B cell (primary cell): ENCODE data around the gene HINFP. TPM values are rescaled to one million over a fixed set of nuclear protein-coding genes. Genes with fewer than 3 reads are reported as not detected.

Source experiments
- ATAC-seq: fragments of 200-7000 bp; cut with Tn5 transposase; one replicate; pipeline ENCODE4 v1.10.0; 2021; ENCODE audit warnings: low read depth, mild to moderate bottlenecking, moderate number of reproducible peaks, moderate library complexity
- CTCF ChIA-PET: fragments of 350-600 bp; sonication (Branson Sonifier 250); formaldehyde crosslinking; loops from one replicate; lab custom pipeline; 2021; ENCODE audit warnings: antibody characterized with exemption, inconsistent platforms; lab: Charles Lee
- POLR2A ChIA-PET: fragments of 350-600 bp; sonication (Branson Sonifier 250); formaldehyde crosslinking; loops from one replicate; lab custom pipeline; 2021; ENCODE audit warnings: antibody characterized with exemption; lab: Charles Lee
- DNase-seq: peaks from one replicate; pipeline ENCODE4 v3.0.0; 2013
- H2AFZ ChIP-seq: 2 replicates; pipeline ENCODE4 v1.6.1; 2012; ENCODE audit warnings: mild to moderate bottlenecking, low read depth, low read length; ENCODE audit not compliant: insufficient read depth, poor library complexity, severe bottlenecking
- H3K27ac ChIP-seq, 2 donors: 1 replicate in 1 of 2; 2 replicates in 1 of 2; pipeline ENCODE4 v1.5.1; 2012 to 2013; ENCODE audit warnings: low read length in 2 of 2, mild to moderate bottlenecking in 2 of 2, moderate library complexity in 1 of 2
- H3K27me3 ChIP-seq, 4 experiments: fragments of 200-600 bp in 1 of 4; sonication (generic) in 1 of 4; replicated peaks in 1 of 4; 1 replicate in 2 of 4; 2 replicates in 2 of 4; pipeline versions ENCODE4 v1.6.1 to v1.7.0; 2013 to 2016; ENCODE audit warnings: low read length in 3 of 4, mild to moderate bottlenecking in 2 of 4, mixed read lengths in 1 of 4, moderate library complexity in 1 of 4; ENCODE audit not compliant: insufficient read depth in 4 of 4, control insufficient read depth in 3 of 4; ENCODE audit errors: control extremely low read depth in 1 of 4
- H3K36me3 ChIP-seq, 2 experiments: replicated peaks in 1 of 2; 1 replicate in 1 of 2; 2 replicates in 1 of 2; pipeline versions ENCODE4 v1.6.1 to v1.7.1; 2013; ENCODE audit warnings: low read length in 1 of 2; ENCODE audit not compliant: insufficient read depth in 2 of 2, control insufficient read depth in 1 of 2; ENCODE audit errors: control extremely low read depth in 1 of 2, extremely low read depth in 1 of 2
- H3K4me1 ChIP-seq, 2 donors: fragments of 200-600 bp in 1 of 2; sonication (generic) in 1 of 2; 1 replicate in 1 of 2; 2 replicates in 1 of 2; pipeline versions ENCODE4 v1.5.1 to v1.6.1; 2013 to 2017; ENCODE audit warnings: low read length in 2 of 2; ENCODE audit not compliant: control insufficient read depth in 2 of 2, insufficient read depth in 2 of 2
- H3K4me2 ChIP-seq: replicated peaks from 2 replicates; pipeline ENCODE3; 2012; ENCODE audit warnings: mild to moderate bottlenecking, low read depth, low read length; ENCODE audit not compliant: poor library complexity, severe bottlenecking
- H3K4me3 ChIP-seq, 5 experiments: fragments of 200-600 bp in 1 of 5; sonication (generic) in 1 of 5; 1 replicate in 3 of 5; 2 replicates in 2 of 5; pipeline versions ENCODE4 v1.5.1 to v1.7.0; 2011 to 2016; ENCODE audit warnings: low read length in 4 of 5, mild to moderate bottlenecking in 4 of 5, low read depth in 2 of 5, control low read depth in 1 of 5, moderate library complexity in 1 of 5; ENCODE audit not compliant: insufficient read depth in 1 of 5; ENCODE audit errors: control extremely low read depth in 1 of 5, extremely low read depth in 1 of 5
- H3K79me2 ChIP-seq: fragments of 200-600 bp; sonication (generic); one replicate; pipeline ENCODE4 v1.6.0; 2016; ENCODE audit warnings: low read length; ENCODE audit not compliant: control insufficient read depth, insufficient read depth
- H3K9ac ChIP-seq: fragments of 200-600 bp; sonication (generic); 2 replicates; pipeline ENCODE4 v1.6.1; 2017; ENCODE audit warnings: mild to moderate bottlenecking, low read length, moderate library complexity
- H3K9me3 ChIP-seq, 3 donors: one replicate each; pipeline versions ENCODE4 v1.6.1 to v1.7.1; 2013; ENCODE audit warnings: low read length in 2 of 3; ENCODE audit not compliant: control insufficient read depth in 2 of 3, insufficient read depth in 1 of 3; ENCODE audit errors: control extremely low read depth in 1 of 3
- H4K20me1 ChIP-seq: 2 replicates; pipeline ENCODE4 v1.6.0; 2012; ENCODE audit warnings: mild to moderate bottlenecking, low read length; ENCODE audit not compliant: insufficient read depth, control insufficient read depth, poor library complexity, severe bottlenecking
- H3K27ac Mint-ChIP-seq: one replicate; pipeline ENCODE4 v1.8.0; 2021; ENCODE audit warnings: mixed read lengths
- H3K27me3 Mint-ChIP-seq: one replicate; pipeline ENCODE4 v1.8.0; 2021; ENCODE audit warnings: mixed read lengths
- H3K4me1 Mint-ChIP-seq: one replicate; pipeline ENCODE4 v1.8.0; 2021; ENCODE audit warnings: mixed read lengths
- H3K4me3 Mint-ChIP-seq: one replicate; pipeline ENCODE4 v1.8.0; 2021; ENCODE audit warnings: mixed read lengths
- H3K9me3 Mint-ChIP-seq: one replicate; pipeline ENCODE4 v1.8.0; 2022; ENCODE audit warnings: mixed read lengths; ENCODE audit not compliant: insufficient read depth
- CTCF ChIP-seq: fragments of 200-600 bp; IDR thresholded peaks from one replicate; pipeline ENCODE4 v1.8.0; 2022; ENCODE audit warnings: antibody characterized with exemption, mild to moderate bottlenecking
- EZH2 ChIP-seq: IDR thresholded peaks from 2 replicates; pipeline ENCODE4 v1.6.1; 2012; ENCODE audit warnings: borderline replicate concordance, low read depth, mild to moderate bottlenecking, moderate library complexity, low read length; ENCODE audit not compliant: insufficient read depth, poor library complexity, severe bottlenecking
- WGBS: methylation state at CpG from one replicate; pipeline ENCODE4 v1.1.5; 2013; ENCODE audit warnings: missing lambda C conversion rate; ENCODE audit not compliant: insufficient coverage; 5-methylcytosine and 5-hydroxymethylcytosine counted together
- intact Hi-C: fragments of 100-400 bp; cut with micrococcal nuclease; formaldehyde crosslinking; loops from one replicate; pipeline ENCODE4 v1.10.0; 2022
- polyA plus RNA-seq: library from polyadenylated mRNA; depleted of rRNA; stranded (reverse); fragments of >200 nt; gene quantifications from 2 replicates; pipeline ENCODE4 v1.2.3, GENCODE V29; 2012
- total RNA-seq, 2 donors: library from RNA; stranded (reverse); fragments of 120-200 nt in 1 of 2; gene quantifications; 1 replicate in 1 of 2; 2 replicates in 1 of 2; pipeline versions ENCODE4 v1.2.3 to v1.2.4, GENCODE V29; 2013 to 2022

HINFP gene
- total and polyA plus RNA-seq, 2 donors (not counting 1 experiment from before 2014, with no cell fraction given), result 60.6 to 78.7 TPM

GRCh38 chr11:119167933-119168332 is 46.6 kb downstream of the HINFP start:
- H2AFZ ChIP-seq, result no peak overlapping the region
- no peak for ATAC-seq

More at GRCh38 chr11:119167933-119168332, 46.6 kb downstream of the HINFP start:
- no peak overlapping the region for H3K9ac ChIP-seq
- CTCF ChIA-PET, result interaction anchor here (1.3 to 2.1 kb wide), 4 partner anchors 29 to 170 kb away, joined by 6 to 8 read pairs (median 6); no protein-coding TSS in a partner anchor
- no peak for TF ChIP-seq EZH2
- TF ChIP-seq CTCF, result no peak
- no peak overlapping the region for H3K27ac ChIP-seq
- POLR2A ChIA-PET, result no interaction called here
- peak overlapping the region; percentile 92 for H3K4me3 Mint-ChIP-seq
- H4K20me1 ChIP-seq, result no peaks in the 10 kb centered on the region
- H3K4me1 Mint-ChIP-seq, result peaks cover 4% of the 10 kb centered on the region
- 79% methylated on average over 5 of the region's 6 CpGs for WGBS
- H3K27ac Mint-ChIP-seq, result no peak overlapping the region
- intact Hi-C loops, result loop anchor here (1.0 to 2.0 kb wide), 4 partner anchors 29 to 155 kb away; partner anchors contain the start of gene CBL
- no peaks in the 10 kb centered on the region for H3K36me3 ChIP-seq
- no peak overlapping the region for H3K4me2 ChIP-seq
- H3K27me3 ChIP-seq, result no peaks in the 10 kb centered on the region
- H3K9me3 Mint-ChIP-seq, result no peaks in the 10 kb centered on the region
- H3K27me3 Mint-ChIP-seq, result no peaks in the 10 kb centered on the region
- no peak overlapping the region for H3K4me3 ChIP-seq
- peaks cover 5 to 12% of the 10 kb centered on the region in 2 donors for H3K4me1 ChIP-seq
- no peak for DNase-seq
- H3K79me2 ChIP-seq, result no peaks in the 10 kb centered on the region
- no peaks in the 10 kb centered on the region for H3K9me3 ChIP-seq
